Esophagus muscularis mucosa (tissue), 4 donors: Measurements from ENCODE around the gene MBTPS1. TPM values are rescaled to one million over a fixed set of nuclear protein-coding genes. Genes with fewer than 3 reads are reported as not detected.

Experiments
- DNase-seq: peaks from one replicate; pipeline ENCODE4 v3.0.0-alpha.2; 2017; ENCODE audit errors: extremely low spot score
- H3K27ac ChIP-seq, 4 donors: fragments of 200-600 bp; sonication (generic); replicated peaks in 1 of 4; 1 replicate in 3 of 4; 2 replicates in 1 of 4; pipeline ENCODE4 v1.5.1; 2016 to 2019; ENCODE audit warnings: mild to moderate bottlenecking in 1 of 4
- H3K27me3 ChIP-seq, 4 donors: fragments of 200-600 bp; sonication (generic); one replicate each; pipeline versions ENCODE4 v1.5.1 to v1.6.0; 2016 to 2019
- H3K36me3 ChIP-seq, 4 donors: fragments of 200-600 bp; sonication (generic); one replicate each; pipeline ENCODE4 v1.5.1; 2016 to 2019
- H3K4me1 ChIP-seq, 4 donors: fragments of 200-600 bp; sonication (generic); one replicate each; pipeline ENCODE4 v1.5.1; 2016 to 2019
- H3K4me3 ChIP-seq, 4 donors: fragments of 200-600 bp; sonication (generic); 1 replicate in 2 of 4; 2 replicates in 2 of 4; pipeline ENCODE4 v1.5.1; 2016 to 2019; ENCODE audit warnings: mild to moderate bottlenecking in 4 of 4, moderate library complexity in 1 of 4
- H3K9me3 ChIP-seq, 4 donors: fragments of 200-600 bp; sonication (generic); 1 replicate in 3 of 4; 2 replicates in 1 of 4; pipeline ENCODE4 v1.5.1; 2016 to 2019
- EP300 ChIP-seq: sonication (generic); formaldehyde crosslinking; IDR thresholded peaks from one replicate; pipeline ENCODE4 v1.6.1; 2017; ENCODE audit warnings: antibody characterized with exemption
- POLR2A ChIP-seq: fragments of 450-650 bp; IDR thresholded peaks from one replicate; pipeline ENCODE4 v1.6.1; 2017; ENCODE audit warnings: antibody characterized with exemption, moderate library complexity, mild to moderate bottlenecking, low read depth
- POLR2AphosphoS5 ChIP-seq, 2 donors: sonication (generic); formaldehyde crosslinking; IDR thresholded peaks; one replicate each; pipeline ENCODE4 v1.6.1; 2017; ENCODE audit warnings: antibody characterized with exemption in 2 of 2
- WGBS: methylation state at CpG from one replicate; pipeline ENCODE4 v1.1.5; 2018; 5-methylcytosine and 5-hydroxymethylcytosine counted together
- intact Hi-C: fragments of 100-400 bp; cut with DNase I; formaldehyde crosslinking; loops from one replicate; pipeline ENCODE4 v1.15.1; 2023
- total RNA-seq, 4 donors: library from RNA; depleted of rRNA; stranded (reverse); fragments of >200 nt; gene quantifications; one replicate each; pipeline versions ENCODE4 v1.1.0 to v1.2.1, GENCODE V29; 2016
- TF ChIP-seq, protein P1 (sequence below), 3 experiments: fragments of 200-600 bp in 2 of 3; fragments of 450-650 bp in 1 of 3; sonication (generic) in 2 of 3; IDR thresholded peaks; one replicate each; pipeline ENCODE4 v1.5.1; 2017 to 2019; ENCODE audit warnings: antibody characterized with exemption in 3 of 3, mild to moderate bottlenecking in 2 of 3, moderate library complexity in 1 of 3

The MBTPS1 gene
- total RNA-seq, 4 donors from 2014 or later: 72.4 to 86.6 (median 82.6) TPM

DNA sequence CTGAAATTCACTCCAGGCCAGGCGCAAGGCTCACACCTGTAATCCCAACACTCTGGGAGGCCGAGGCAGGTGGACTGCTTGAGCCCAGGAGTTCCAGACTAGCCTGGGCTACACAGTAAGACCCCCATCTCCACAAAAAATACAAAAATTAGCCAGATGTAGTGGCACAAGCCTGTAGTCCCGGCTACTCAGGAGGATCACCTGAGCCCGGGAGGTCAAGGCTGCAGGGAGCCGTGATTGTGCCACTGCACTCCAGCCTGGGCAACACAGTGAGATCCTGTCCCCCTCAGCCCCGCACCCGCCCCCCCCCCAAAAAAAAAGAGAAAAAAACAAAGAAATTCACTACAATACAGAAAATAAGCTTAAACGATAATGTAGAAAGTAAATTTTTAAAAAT lies 31.5 kb downstream of the MBTPS1 start:
- 75% methylated on average over 8 of the region's 8 CpGs for WGBS
- no peak overlapping the region for H3K27ac ChIP-seq
- no peaks in the 10 kb centered on the region for H3K27me3 ChIP-seq
- peaks cover 0 to 7% (median 5%) of the 10 kb centered on the region in 4 donors for H3K4me1 ChIP-seq
- TF ChIP-seq EP300: no peak
- no peak for TF ChIP-seq POLR2A
- TF ChIP-seq POLR2AphosphoS5 (IDR thresholded peaks at IDR 0.05): no peak
- TF ChIP-seq, protein P1, sequence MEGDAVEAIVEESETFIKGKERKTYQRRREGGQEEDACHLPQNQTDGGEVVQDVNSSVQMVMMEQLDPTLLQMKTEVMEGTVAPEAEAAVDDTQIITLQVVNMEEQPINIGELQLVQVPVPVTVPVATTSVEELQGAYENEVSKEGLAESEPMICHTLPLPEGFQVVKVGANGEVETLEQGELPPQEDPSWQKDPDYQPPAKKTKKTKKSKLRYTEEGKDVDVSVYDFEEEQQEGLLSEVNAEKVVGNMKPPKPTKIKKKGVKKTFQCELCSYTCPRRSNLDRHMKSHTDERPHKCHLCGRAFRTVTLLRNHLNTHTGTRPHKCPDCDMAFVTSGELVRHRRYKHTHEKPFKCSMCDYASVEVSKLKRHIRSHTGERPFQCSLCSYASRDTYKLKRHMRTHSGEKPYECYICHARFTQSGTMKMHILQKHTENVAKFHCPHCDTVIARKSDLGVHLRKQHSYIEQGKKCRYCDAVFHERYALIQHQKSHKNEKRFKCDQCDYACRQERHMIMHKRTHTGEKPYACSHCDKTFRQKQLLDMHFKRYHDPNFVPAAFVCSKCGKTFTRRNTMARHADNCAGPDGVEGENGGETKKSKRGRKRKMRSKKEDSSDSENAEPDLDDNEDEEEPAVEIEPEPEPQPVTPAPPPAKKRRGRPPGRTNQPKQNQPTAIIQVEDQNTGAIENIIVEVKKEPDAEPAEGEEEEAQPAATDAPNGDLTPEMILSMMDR (IDR thresholded peaks at IDR 0.05): no peak
- intact Hi-C loops: no loop called here
- H3K4me3 ChIP-seq: no peak overlapping the region
- H3K36me3 ChIP-seq: peaks cover 47 to 97% (median 86%) of the 10 kb centered on the region in 4 donors
- no peak for DNase-seq
- no peaks in the 10 kb centered on the region for H3K9me3 ChIP-seq

DNA sequence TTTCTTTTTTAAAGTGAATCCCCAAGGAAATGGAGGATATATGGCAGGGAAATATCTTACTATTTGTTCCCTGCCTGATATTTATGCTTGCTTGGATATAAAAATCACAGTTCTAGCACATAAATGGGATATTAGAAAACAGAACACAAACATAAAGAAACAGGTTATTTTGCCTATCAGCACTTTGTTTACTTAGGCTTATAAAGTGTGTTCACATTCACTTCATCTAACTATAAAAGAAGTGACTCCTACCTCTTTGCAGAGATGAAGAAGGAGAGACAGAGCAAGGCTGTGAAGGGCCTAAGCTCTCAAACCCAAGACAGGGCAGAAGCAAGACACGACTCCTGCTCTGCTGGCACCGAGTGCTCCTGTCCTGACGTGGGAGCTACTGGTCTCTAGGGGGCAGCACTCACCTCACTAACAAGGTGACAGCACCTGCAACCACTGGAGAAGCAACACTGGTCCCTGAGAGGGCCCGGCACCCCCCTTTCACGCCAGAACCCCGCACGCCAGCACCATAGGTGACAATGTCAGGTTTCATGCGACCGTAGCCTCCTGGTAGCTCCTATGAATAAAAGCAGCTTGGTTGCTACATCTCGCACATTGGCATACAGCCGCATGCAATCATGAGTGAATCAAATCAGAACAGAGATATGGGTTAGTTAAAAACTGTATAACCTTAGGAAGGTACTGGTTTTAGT lies 32.0 kb downstream of the MBTPS1 start:
- Histone ChIP-seq H3K9me3 (no peaks in the 10 kb centered on the region), H3K36me3 (peaks cover 42 to 97% (median 86%) of the 10 kb centered on the region in 4 donors), H3K27ac (no peak overlapping the region), H3K4me3 (no peak overlapping the region), H3K27me3 (no peaks in the 10 kb centered on the region), H3K4me1 (peaks cover 0 to 9% (median 7%) of the 10 kb centered on the region in 4 donors)
- intact Hi-C loops: no loop called here
- TF ChIP-seq, protein P1 (IDR thresholded peaks at IDR 0.05): peak; percentile 49 to 64 (median 49)
- no peak for TF ChIP-seq POLR2A
- DNase-seq: no peak
- WGBS: 47% methylated on average over 10 of the region's 11 CpGs

DNA sequence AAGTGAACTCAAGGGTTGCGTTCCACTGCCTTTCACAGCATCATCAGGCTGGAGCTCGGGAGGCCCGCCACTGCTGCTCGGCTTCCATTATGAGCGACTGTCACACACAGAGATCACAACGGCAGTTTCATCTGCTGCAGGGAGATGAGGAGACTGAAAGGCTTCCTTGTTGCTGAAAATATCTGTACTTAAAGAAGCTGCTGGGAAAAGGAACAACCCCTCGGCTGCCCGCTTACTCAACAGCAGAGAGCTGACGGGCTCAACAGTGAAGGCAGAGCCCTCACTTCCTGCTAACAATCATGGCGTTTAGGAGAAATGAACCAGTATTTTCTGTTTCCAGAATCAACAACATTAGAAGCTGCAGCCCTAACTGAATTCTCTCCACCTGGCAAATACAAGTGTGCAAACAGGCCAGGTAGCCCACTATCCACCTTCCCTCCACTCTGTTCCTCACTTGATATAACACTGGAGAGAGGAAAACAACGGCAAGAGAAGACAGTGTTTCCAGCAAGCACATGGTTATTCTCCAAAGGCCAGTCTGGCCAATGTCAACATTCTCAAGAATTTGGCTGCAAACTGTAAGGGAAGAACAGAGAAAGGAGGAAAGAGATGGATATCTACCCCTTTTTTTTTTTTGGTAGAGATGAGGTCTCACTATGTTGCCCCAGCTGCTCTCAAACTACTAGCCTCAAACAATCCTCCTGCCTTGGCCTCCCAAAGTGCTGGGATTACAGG lies 33.7 kb downstream of the MBTPS1 start:
- Histone ChIP-seq H3K9me3 (no peaks in the 10 kb centered on the region), H3K27ac (peak overlapping the region in 1 of 4 donors; percentile 5), H3K4me1 (peaks cover 0 to 11% (median 8%) of the 10 kb centered on the region in 4 donors), H3K4me3 (no peak overlapping the region), H3K27me3 (no peaks in the 10 kb centered on the region), H3K36me3 (peaks cover 31 to 97% (median 84%) of the 10 kb centered on the region in 4 donors)
- 65% methylated on average over 11 of the region's 11 CpGs for WGBS
- TF ChIP-seq POLR2A (no peak), EP300 (no peak), POLR2AphosphoS5 (IDR thresholded peaks at IDR 0.05) (no peak)
- TF ChIP-seq, protein P1 (IDR thresholded peaks at IDR 0.05): no peak
- intact Hi-C loops: no loop called here
- DNase-seq: no peak

DNA sequence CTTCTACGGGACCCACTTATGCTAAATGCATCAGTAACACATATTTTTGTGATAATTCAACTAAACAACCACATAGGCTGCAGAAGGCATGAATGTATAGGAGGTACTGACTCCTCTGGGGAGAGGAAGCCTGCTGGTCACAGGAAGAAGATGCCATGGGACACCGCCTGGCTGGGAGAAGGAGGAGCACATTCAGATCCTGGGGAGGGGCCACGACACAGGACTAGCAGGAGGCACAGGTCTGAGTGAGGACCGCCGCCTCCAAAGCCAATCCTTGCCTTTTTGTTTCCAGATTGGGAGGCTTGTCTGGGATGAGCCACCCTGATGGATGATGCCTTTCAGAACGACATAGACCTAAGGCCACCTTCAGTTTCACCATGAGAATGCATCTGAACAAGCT lies 34.6 kb downstream of the MBTPS1 start:
- DNase-seq: no peak
- TF ChIP-seq POLR2AphosphoS5 (IDR thresholded peaks at IDR 0.05): no peak
- TF ChIP-seq, protein P1 (IDR thresholded peaks at IDR 0.05): no peak
- intact Hi-C loops: no loop called here

More for the DNA sequence above, 34.6 kb downstream of the MBTPS1 start:
- Histone ChIP-seq H3K9me3 (no peaks in the 10 kb centered on the region), H3K27ac (no peak overlapping the region), H3K4me1 (peaks cover 0 to 11% (median 8%) of the 10 kb centered on the region in 4 donors), H3K36me3 (peaks cover 26 to 97% (median 79%) of the 10 kb centered on the region in 4 donors), H3K4me3 (no peak overlapping the region), H3K27me3 (no peaks in the 10 kb centered on the region)
- WGBS: 81% methylated on average over 4 of the region's 6 CpGs
